ENCODE results near the gene UIMC1.

The UIMC1 gene

DNA sequence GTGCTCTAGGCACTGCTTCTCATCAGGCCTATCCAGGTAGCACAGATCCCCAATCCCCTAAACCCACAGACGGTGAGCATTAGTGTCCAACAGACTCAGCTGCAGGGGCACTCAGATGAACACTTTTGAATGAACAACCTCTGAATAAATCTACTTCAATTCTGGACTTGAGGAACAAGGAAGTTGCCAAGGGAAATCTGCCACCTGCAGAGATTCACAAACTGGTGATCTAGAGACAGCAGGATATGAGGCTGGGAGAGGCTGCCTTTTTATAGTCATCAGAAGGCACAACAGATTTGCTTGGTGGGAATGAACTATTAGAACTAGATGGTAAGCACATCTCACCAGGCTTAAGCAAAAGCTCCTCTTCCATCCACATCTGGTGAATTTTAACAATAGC, 100.5 kb downstream of the UIMC1 start:
- in situ Hi-C loops (cut with MboI; ENCODE audit: low sequenced_read_pairs): no loop called here

DNA sequence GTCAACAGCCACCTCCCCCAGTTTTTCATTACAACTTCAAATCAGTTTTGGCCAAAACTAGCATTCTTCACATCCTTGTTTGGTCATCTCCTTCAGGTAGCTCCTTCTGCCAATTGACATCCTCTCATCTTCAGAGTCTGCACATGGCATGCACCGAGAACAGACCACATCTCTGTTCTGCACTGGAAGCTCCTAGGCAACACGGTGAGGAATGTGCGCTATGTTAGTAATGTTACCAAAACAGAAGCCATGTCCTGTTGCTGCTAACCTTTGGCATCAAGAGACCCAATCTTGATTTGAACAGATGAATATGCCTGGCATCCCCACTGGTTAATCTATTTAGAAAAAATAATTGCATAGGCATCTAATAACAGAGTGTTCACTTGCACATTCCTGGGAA, 102.3 kb downstream of the UIMC1 start:
- in situ Hi-C loops (cut with MboI; ENCODE audit: low sequenced_read_pairs): no loop called here

DNA sequence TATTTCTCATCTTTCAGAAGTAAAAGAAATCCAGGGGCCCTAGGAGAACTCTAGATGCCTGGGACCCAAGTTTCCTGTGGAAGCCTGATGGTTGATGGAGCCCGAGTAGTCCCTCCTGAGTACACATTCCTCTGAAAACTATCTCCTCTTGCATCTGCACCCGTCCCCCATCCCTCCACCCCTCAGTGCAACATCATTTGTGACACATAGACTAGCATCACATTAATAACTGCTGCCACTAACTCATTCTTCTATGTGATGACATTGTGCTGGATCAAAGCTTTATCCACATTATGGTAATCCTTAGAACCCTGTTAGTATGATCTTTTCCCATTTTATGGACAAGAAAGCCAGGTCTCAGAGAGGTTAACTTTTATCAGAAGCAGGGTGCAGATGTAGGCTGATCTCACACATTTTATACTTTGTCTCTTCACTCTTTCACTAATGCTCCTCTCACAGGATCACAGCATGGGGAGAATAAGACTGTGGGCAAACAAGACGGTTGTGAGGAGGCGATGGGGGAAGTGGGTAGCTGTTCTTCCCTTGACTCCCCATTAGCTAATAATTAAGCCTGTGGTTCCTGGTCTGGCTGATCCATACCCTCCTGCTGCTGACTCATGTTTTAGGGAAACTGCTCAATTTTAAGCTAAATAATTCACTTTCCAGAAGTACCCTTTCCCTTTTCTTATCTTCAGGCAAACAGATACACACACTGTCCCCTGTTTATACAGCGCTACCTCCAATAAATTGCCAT, 103.5 kb downstream of the UIMC1 start:
- in situ Hi-C loops (cut with MboI; ENCODE audit: low sequenced_read_pairs): no loop called here

DNA sequence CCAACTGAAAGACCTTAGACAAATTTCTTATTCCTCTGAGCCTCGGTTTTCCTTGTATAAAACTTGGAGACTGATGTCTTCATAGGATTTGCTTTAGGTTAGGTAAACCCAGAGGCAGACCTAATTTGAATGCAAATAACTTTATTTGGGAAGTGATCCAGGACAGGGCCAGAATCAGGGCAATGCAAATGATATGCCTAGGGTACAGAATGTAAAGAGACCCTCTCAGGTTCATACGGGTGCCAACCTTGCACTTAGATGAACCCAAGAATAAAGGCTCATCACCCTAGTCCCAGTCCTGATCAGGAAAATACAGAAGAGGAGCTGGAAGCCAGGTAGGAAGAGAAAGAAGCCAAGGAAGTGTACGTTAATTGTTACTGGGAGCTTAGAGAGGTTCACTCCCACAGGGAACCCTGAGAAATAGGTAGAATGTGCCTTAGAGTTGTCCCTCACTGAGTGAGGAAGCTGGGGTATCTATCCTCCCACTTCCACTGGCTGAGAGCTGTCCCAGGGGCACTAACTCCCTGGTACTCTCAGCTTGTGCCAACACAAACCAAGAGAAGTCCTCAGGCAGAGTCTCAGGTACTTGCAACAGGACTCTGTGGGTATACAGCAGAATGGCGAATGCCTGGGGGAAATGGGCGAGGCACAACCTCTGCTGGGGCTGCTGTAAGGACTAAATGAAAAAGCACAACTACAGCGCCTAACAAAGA, 104.3 kb downstream of the UIMC1 start:
- in situ Hi-C loops (cut with MboI; ENCODE audit: low sequenced_read_pairs): no loop called here

DNA sequence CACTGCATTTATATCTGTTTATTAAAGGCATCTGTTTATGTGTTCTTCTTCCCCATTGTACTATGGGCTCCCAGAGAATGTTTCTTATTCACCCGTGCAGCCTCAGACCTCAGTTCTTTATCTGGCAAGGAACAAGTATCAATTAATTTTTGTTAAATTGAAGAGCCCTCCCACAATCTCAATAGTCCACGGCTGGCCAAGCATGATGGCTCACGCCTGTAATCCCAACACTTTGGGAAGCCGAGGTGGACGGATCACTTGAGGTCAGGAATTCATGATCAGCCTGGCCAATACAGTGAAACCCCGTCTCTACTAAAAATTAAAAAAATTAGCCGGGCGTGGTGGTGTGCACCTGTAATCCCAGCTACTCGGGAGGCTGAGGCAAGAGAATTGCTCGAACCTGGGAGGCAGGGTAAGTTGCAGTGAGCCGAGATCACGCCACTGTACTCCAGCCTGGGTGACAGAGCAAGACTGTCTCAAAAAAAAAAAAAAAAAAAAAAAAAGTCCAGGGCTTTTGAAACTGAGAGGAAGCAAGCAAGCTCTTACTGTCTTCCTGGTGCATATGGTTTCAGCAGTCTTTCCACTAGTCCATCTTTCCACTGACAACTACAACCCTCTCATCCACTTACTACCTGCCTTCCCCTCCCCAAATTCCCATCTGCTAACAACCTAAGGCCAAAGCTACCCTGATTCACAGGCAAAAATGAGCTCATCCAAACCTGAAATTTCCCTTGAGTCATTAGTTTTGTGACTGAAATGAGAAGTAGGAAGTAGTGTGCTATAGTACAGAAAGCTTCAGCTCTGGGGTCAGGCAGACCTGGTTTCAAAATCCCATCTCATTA, 105.1 kb downstream of the UIMC1 start:
- in situ Hi-C loops (cut with MboI; ENCODE audit: low sequenced_read_pairs): no loop called here

DNA sequence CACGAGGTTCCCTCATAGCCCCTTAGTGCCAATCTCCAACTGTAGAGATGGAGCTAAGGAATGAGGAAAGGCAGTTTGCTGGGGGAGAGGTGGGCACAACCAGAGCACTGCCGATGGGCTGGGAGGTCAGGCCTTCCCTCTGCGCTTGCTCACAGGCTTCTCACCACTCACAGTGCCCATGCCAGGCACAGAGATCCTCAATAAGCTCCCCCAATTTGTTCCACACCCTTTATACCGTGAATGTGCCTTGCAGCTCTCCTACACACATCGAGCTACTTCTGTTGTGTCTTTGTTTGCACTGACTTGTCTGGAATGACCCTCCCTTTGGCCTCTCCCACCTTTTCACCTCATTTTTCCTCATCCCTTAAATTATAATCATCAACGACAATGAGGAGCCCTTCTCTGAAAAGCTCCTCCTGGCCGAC, 105.8 kb downstream of the UIMC1 start:
- in situ Hi-C loops (cut with MboI; ENCODE audit: low sequenced_read_pairs): no loop called here

DNA sequence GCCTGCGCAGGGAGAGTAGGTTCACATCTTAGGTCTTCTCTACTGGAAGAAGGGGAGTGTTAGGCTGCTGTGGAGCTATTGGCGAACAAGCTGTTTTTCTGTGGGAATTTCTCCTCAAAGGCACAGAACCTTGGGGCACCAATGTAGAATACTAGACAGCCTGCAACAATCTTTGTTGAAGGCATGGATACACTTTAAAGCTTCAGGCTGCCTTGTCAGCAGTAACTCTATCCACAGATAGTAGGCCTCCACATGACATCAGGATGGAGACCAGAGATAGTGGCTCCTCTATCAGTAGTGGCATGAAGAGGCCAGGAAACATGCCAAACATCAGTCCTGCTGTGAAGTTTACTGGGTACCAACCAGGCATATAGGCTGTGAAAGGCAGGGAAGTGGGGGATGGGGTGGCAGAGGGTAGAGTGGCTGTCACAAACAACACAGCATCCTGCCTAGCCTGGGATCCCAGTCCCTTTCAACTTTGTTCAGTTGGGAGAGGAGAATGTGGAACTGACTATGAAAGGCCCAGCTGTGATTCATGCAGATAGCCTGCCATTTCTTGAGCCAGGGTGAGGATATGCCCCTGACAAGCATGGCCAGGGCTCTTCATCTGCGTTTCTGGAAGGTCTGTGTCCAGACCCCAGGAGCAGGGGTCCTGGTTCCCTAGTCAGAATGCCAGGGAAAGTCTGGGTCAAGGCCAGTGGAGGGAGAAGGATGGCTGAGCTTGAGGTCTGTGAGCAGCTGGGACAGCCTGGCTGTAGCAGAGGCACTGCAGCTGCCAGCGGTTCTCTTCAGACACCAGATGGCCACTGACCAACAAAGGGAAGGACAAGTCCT, 106.4 kb downstream of the UIMC1 start:
- in situ Hi-C loops (cut with MboI; ENCODE audit: low sequenced_read_pairs): no loop called here

DNA sequence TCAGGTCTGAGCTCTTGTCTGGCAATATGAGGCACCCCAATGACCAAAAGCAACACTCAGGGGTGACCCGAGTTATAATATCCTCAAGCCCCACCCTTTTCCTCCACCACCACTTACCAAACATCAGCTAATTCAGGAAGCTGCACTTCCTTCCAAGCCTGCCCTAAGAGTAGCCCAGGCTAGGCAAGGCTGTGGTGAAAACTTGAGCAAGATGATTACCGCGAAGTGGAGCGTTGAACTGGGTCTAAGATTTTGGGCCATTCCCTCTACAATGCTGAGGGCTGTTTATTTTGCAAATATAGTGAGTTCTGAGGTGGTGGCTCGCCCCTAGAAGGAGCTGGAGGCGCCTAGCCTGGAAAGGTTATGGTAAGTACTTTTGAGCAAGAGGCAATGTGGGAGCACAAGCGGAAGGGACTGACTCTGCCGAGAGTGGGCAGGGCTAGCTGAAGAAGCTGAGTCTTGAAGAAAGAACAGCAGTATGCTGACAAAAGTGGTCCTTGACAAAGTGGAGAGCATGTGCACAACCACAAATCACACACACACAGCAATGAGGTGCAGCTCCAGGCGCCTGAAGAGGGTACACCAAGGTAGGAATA, 107.2 kb downstream of the UIMC1 start, which contains the start of gene HK3:
Gene HK3 (minus strand): TSS at position 51 of the 596 bp plus-strand sequence. CDS start 3,187 bp downstream, outside the sequence.
- in situ Hi-C loops (cut with MboI; ENCODE audit: low sequenced_read_pairs): no loop called here

DNA sequence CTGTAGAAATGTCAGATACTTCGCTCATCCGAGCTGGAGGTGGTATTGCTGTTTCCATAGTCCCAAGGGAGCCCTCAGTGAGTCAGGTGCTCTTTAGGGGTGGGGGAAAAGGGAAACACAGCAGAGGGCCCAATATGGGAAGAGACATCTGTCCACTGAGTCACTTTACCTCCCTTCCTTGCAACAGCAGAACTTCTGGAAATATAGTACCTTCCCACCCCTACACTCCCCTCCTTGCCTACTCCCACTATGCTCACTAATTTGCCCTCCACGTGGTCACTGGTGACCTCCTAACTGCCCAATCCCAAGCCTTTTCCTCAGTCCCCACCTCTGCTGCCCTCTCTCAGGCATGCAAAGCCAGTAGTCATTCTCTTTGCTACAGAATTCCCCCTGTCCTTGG, 109.3 kb downstream of the UIMC1 start:
- in situ Hi-C loops (cut with MboI; ENCODE audit: low sequenced_read_pairs): no loop called here

DNA sequence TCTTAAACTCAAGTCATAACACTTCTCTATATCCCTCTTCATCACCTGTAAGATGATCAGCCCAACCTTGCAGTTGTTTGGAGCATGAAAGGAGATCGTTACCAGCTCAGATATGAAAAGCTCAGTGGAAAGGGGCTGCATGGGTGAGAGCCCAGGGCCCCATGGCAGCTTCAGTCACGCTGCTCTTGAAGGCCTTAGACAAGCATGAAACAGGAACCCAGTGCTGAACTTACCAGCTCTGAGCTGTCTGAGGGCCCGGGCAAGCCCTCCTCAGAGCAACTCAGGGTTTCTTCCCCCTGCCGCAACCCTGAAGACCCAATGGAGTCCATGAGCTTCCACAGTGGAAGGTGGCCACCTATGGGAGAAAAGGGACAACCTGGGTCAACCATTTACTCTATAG, 110.7 kb downstream of the UIMC1 start:
- in situ Hi-C loops (cut with MboI; ENCODE audit: low sequenced_read_pairs): no loop called here

DNA sequence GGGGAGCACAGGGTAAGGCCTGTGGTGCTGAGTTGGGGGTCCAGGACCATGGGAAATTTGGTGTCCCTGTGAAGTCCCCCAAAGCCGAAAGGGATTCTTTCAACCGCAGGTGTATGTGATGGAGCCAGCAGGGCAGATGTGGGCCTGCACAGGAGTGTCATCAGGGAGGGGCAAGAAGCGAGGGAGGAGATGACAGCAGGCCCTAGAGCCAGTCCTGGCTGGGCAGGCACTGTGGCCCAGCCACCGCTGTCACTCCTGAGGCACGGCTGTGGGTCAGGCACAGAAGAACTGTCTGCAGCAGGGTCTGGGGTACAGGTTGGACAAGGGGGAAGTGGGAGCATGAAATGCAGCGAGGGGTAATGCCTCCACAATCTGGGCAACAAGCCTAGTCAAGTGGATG, 112.3 kb downstream of the UIMC1 start:
- in situ Hi-C loops (cut with MboI; ENCODE audit: low sequenced_read_pairs): no loop called here

DNA sequence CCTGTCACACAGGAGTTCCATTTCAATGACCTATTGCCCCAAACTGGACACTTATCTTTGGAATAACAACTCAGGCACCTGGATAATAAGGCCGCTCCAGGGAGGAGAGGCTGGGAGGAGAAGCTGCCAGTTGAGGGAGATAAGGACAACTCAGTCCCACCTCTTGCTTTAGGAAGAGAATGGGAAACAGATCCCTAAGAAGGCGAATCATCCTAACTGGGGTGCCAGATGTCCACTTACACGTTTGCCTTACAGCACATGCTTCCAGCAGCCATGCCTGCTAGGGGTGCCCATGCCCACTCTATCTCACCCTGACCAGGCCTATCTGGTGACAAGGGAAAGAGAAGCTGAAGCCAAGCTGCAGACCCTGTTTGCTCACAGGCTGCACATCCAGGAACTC, 113.9 kb downstream of the UIMC1 start:
- in situ Hi-C loops (cut with MboI; ENCODE audit: low sequenced_read_pairs): no loop called here

DNA sequence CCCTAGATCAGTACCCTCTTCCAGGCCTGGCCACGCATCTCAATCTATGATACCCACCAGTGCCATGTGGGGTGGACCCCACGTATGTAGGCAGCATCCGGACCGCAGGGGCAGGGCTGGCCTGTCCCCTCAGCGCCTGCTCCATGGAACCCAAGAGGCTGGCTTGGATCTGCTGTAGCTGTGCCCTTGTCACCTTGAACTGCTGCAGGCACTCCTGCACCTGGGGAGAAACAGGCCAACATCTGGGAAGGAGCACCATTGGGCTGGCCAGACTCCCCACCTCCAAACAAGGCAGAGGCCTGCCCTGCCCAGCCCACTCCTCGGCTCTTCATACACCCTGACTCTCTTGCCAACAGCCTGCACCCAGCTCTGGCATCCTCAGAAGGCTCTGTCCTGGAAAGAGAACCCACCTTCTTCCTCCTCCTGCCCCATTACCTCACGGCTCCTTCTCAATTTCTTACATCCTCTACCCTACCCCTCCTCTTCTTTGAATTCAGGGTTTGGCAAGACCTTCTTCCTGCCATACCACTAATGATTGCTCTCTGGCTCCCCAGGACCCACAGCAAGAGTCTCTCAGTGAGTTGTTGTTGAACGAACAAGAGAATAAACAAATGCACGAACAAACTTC, 115.1 kb downstream of the UIMC1 start:
- in situ Hi-C loops (cut with MboI; ENCODE audit: low sequenced_read_pairs): no loop called here

DNA sequence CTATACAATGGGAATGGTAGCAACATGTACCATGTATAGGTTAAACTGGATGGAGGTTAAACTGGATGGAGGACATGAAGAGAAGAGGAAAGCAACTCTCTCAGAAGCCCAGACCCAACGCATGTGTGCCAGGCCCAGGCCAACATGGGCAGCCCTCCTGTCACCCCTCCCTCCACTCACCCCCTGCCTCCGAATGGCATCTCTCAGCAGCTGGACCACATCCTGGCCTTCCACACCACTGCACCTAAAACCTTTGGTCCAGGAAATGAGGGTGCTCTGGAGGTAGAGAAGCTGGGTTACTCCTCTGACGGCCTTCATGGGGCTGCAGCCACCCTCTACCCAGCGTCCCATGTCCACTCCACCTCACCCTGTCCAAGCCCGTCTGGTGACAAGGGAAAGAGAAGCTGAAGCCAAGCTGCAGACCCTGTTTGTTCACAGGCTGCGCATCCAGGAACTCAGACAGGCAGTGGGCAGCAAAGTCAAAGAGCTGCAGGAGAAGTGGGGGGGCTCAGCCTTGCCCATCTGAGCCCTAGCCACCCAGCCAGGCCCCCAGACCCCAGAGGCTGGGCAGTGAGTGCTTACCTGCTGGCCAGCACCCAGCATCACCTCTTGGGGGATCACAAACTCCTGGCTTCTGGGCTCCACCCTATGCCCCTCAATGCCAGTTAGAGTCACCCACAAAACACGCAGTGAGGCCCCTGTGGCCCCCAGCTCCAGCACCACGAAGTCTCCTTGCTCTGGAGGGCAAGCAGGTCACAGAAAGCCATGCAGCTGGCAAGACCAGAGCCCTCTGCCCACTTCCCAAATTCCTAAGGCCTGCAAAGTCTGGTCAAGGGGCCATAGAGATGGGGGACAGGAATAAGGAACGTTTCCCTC, 115.9 kb downstream of the UIMC1 start:
- in situ Hi-C loops (cut with MboI; ENCODE audit: low sequenced_read_pairs): no loop called here

DNA sequence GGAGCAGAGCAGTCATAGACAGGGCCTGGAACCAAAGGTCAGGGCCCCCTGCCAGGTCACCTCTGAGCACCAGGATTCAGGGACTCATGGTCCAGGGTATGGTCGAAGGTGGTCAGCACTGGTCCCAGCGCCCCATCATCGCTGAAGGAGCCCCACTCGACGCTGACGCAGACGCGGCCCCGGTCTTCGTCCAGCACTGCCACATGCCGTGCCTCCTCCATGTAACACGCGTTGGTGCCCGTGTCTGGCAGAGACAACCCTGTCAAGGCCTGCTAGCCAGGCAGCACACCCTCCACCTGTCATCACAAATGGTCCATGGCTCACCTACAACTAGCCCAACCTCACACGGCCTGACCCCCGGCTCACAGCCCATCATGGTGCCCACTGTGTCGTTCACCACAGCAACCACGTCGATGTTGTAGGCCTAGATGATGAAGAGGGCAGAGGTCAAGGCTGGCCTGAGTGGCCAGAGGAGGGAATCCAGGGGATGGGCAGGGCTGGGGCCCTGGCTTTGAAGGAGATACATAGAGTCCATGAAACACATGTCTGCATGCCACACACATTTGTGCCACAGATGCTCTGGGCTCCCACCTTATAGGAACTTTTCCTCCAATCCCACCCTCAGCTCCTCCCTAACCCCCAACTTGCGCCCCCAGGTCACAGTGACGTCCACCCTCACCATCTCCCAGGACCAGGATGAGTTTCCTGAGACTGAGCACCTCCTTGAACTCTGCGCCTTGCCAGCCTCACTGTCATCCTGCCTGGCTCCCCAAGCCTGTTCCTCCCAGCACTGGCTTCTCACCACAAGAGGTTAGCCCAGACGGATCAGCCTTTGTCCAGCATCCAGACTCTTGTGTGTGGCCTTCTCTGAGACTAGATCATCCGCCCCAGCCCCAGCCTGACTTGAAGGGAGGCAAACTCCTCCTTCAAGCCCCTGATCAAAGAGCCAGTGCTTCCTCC, 117.0 kb downstream of the UIMC1 start:
- in situ Hi-C loops (cut with MboI; ENCODE audit: low sequenced_read_pairs): no loop called here

DNA sequence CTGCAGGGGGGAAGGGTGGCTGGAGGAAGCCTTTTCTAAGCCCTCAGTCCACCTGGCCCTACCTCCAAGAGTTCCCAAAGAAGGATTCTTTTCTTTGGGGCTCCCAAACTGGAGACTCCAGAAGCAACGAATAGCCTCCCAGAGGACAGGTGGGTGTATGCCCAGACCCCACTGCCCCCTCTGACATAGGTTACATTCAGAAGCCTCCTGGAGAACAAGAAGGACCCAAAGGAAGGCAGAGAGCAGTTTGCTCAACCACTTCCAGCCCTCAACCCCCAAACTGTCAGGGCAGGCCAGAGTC, 117.8 kb downstream of the UIMC1 start:
- in situ Hi-C loops (cut with MboI; ENCODE audit: low sequenced_read_pairs): no loop called here

DNA sequence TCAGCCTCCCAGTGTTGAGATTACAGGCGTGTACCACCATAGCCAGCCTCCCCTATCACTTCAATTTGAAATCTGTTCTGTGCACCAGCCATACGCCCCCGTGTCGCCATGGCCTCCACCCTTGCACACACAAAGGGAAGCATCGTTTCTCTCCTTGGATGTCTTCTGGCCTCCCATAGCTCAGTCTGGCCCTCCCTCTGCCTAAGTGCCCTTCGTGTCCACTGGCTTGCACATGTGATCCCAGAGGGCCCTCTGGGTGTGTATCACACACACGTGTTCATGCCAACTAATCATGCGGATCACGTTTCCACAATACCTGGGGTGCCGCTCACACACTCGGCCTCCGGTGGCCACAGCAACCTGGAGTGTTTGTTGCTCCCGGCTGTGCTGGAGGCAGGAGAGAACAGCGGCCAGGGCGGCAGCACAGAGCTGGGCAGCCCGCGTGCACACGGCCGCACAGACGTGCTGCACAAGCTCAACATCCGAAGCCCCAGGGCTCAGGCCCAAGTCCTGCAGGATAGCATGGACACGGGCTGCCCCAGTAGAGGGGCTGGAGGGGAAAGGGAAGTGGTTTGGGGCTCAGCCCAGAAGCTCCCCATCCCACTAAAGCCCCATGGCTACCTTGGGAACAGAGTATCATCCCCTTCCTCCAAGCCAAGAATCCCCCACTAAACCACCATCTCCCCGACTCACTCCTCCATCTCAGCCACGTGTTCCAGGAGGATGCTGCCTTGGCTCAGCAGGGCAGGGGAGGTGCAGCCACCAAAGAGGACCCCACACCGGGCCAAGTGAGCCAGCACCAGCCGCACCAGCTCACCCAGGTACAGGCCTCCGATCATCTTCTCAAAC, 118.3 kb downstream of the UIMC1 start:
- in situ Hi-C loops (cut with MboI; ENCODE audit: low sequenced_read_pairs): no loop called here
